GM12874 (cell line): ENCODE measurements around the gene CTRB2.

Source experiments
- TF ChIP-seq, protein P1 (sequence below): IDR thresholded peaks from 2 replicates; pipeline ENCODE4 v1.5.1; 2011; ENCODE audit warnings: low read depth, mild to moderate bottlenecking, control low read depth, low read length, moderate library complexity; ENCODE audit not compliant: insufficient read depth

Gene CTRB2

DNA sequence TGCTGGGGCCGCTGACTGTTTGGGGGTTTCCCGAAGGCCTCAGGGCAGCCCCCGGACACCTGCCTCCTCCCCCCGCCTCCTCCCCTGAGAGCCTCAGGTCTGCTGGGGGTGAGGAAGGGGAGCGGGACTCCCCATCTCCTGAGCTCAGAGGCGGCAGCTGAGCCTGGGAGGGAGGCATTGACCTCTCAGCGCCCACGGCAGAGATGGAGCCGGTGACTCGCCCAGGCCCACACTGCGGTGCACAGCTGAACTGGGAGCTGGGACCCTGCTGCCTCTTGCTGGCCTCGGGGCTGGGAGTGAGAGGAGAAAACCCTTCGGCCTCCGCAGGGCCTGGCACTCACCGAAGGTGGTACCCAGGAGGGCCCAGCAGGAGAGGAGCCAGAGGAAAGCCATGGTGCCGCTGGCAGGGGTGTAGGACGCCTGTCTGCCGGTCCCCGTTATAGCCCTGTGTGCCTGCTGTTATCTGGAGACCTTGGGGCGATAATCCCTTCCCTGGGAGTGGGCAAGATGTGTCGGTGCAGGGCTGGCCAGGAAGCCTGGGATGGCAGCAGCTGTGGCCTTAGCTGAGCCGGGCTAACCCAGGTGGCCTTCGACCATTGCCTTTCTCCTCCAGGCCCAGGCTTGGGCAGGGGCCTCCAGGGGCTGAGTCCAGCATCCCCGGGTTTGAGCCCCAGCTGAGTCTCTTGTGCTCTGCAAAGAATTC is at the start of gene CTRB2:
CTRB2 (minus strand) TSS at position 413 of the 703 bp plus-strand sequence; CDS start at position 393, 20 bp downstream.
- TF ChIP-seq, protein P1, sequence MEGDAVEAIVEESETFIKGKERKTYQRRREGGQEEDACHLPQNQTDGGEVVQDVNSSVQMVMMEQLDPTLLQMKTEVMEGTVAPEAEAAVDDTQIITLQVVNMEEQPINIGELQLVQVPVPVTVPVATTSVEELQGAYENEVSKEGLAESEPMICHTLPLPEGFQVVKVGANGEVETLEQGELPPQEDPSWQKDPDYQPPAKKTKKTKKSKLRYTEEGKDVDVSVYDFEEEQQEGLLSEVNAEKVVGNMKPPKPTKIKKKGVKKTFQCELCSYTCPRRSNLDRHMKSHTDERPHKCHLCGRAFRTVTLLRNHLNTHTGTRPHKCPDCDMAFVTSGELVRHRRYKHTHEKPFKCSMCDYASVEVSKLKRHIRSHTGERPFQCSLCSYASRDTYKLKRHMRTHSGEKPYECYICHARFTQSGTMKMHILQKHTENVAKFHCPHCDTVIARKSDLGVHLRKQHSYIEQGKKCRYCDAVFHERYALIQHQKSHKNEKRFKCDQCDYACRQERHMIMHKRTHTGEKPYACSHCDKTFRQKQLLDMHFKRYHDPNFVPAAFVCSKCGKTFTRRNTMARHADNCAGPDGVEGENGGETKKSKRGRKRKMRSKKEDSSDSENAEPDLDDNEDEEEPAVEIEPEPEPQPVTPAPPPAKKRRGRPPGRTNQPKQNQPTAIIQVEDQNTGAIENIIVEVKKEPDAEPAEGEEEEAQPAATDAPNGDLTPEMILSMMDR = no peak

DNA sequence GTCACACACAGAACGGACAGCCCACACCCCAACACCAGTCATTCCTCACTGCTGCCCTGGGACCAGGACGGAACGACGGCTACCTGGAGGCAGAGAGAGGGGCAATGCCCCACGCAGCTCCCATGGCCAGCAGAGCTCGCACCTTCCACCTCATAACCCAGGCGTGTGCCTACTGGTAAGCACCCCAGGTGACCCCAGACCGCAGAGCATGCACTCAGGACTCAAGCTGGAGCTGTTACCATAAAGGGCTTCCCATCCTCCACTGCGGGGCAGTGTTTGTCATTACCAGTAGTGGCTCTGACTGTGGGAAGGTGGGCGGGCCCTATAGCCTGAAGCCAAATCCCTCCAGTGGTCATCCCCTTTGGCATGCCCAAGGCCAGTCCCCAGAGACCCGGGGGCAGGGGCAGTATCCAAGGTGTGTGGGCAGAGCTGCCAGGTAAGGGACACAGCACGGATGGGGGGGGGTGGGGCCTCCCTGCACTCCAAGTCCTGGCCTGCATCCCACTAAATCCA is 49.2 kb upstream of the CTRB2 start:
- TF ChIP-seq, protein P1 = no peak

DNA sequence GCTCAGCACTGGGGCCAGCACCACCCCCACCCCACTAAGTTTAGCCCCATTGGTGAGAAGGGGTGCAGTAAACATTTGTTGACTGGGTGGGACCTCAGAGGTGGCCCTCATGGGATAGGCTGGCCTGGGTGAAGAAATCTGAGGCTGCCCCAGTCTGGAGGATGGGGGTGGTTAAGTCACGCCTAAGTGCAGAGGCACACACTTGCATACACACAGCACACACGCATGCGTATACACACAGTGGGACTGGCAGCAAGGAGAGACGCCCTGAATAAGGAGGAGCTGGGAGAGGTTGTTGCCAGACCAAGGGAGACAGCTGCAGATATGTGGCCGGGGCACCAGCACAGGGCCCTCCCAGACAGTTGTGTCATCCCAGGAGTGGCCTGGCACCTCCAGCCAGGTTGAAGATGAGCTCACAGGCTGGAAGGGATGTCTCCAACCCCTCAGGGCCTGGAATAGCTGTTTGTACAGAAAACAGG is 47.4 kb upstream of the CTRB2 start:
- TF ChIP-seq, protein P1 = no peak

DNA sequence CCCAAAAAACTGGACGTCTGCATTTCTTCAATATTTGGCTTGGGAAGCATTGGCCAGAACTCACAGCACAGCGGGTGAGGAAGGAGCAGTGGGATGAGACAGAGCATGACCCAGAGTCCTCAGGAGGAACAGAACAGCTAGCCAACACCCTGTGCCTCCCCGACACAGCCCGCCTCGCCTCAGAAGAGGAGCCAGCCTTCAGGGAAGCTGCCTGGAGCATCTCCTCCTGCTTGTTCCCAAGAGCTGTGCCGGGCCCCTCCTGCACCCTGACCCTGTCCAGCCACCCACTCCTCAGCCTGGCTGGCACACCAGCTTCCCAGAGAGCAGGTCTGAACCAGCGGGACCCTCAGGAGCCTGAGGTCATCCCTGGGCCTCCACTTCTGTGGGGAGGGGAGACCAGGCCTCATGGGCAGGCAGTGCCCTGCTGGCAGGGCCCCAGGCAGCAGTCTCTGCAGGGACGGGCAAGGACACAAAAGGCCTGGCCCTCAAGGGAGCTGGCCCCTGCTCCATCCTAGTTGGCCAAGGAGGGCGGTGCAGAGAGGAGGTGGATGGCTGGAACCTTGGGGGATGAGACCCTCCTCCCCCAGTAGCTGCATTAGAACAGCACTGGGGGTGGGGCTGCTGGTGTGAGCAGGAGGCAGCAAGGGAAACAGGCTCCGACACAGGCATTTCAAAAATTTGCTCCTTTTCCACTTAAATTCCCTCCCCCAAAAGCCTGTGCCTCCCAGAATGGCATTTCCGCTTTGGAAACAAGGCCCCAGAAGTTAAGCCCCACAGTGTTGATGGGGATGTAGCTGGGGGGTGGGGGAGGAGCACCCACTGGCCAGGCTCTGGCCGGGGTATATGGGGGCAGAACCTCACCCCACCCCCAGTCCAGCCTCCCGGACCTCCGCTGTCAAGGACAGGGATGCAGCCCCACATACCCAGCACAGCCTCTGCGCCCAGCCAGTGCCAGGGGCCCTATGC is 46.3 kb upstream of the CTRB2 start:
- TF ChIP-seq, protein P1 = no peak

DNA sequence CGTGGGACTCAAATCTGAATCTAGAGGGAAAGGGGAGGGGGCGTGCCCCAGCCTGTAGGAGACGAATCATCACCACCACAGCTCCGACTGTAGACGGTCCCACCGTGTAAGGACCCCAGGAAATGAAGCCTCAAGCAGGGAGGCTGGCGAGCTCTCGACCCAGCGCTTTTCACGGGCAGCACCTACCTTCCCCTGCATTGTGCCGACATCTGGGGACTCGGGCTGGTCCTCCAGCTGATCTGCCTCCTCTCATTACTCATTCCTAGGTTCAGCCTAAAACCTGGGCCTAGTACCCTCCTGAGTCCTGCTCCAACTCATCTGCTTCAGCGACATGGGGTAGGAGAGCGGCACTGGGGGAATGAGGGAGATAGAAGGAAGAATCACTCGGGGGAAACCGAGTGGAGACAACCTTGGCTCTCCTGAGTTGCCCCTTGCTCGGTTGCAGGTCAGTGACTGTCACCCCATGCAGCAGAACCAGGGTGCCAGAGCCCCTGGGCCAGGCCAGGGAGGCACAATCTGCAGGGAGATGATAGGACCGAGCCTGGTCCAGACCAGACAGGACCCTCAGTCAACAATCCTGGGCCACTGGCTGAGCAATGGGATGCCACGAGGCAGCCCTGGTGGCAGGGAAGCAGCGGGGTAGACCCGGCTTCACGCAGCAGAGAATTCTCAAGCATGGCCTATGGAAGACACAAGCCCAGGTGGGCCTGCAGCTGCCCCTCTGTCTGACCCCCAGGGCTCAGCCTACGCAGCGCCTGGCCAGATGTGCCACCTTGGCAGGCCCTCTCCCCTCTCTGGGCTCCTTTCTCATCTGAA is 45.3 kb upstream of the CTRB2 start:
- TF ChIP-seq, protein P1 = no peak

DNA sequence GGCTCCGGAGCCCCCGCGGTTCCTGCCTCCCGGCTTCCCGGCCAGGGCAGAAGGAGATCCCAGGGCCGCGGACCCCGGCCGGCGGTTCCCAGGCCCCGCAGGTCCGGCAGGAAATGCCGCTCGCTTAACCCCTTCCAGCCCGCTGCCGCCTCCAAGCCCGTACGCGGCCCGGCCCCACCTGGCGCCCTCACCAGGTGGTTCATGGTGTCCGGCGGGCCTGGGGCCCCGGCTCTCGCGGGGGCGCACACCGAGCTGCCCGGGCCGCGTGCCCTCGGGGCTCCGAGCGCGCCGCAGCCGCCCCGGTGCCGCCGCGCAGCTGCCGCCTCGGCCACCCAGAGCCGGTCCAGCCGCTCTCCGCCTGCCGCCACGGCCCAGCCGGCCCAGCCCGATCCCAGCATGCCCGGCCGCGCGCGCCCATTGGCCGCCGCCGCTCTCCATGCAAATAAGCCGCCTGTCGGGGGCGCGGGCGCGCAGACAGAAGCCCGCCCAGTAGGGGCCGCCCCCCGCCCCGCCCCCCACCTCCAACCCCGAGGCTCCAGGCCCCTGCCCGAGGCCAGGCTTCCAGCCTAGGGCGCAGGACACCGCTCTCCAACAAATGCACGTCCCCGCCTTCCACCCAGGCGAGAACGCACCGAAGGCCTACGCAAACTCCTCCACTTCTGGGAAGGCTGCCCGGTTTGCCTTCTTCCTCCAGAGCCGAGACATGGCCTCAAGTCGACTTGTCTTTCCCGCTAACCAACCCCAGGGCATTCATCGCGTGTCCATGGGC is 44.5 kb upstream of the CTRB2 start, which contains the start of gene BCAR1:
BCAR1 (minus strand) TSS at position 345 of the 769 bp plus-strand sequence; CDS start at position 203, 142 bp downstream.
- TF ChIP-seq, protein P1 = peak; percentile 27; the same call in 1 of the 2 replicates
